Neutrophil (primary cell): ENCODE measurements around the gene PLA2G6.

Experiments used
- H3K27ac ChIP-seq: fragments of 200-600 bp; sonication (generic); 2 replicates; pipeline ENCODE4 v1.5.1; 2016; ENCODE audit warnings: mild to moderate bottlenecking, moderate library complexity
- H3K27me3 ChIP-seq: fragments of 200-600 bp; sonication (generic); 2 replicates; pipeline ENCODE4 v1.6.0; 2016; ENCODE audit warnings: mild to moderate bottlenecking
- H3K36me3 ChIP-seq: fragments of 200-600 bp; sonication (generic); 2 replicates; pipeline ENCODE4 v1.5.1; 2017
- H3K4me1 ChIP-seq, 2 experiments: fragments of 200-600 bp in 1 of 2; sonication (generic) in 1 of 2; 1 replicate in 1 of 2; 2 replicates in 1 of 2; pipeline versions ENCODE4 v1.5.1 to v1.6.1; 2013 to 2016; ENCODE audit warnings: low read depth in 1 of 2, low read length in 1 of 2, mild to moderate bottlenecking in 1 of 2, moderate library complexity in 1 of 2; ENCODE audit not compliant: control insufficient read depth in 1 of 2, insufficient read depth in 1 of 2
- H3K4me3 ChIP-seq, 2 experiments: fragments of 200-600 bp in 1 of 2; sonication (generic) in 1 of 2; 1 replicate in 1 of 2; 2 replicates in 1 of 2; pipeline ENCODE4 v1.5.1; 2013 to 2016; ENCODE audit warnings: low read depth in 1 of 2, low read length in 1 of 2, mild to moderate bottlenecking in 1 of 2, moderate library complexity in 1 of 2
- H3K9me3 ChIP-seq: fragments of 200-600 bp; sonication (generic); 2 replicates; pipeline ENCODE4 v1.5.1; 2016
- CTCF ChIP-seq: fragments of 200-600 bp; sonication (generic); IDR thresholded peaks from 2 replicates; pipeline ENCODE4 v1.5.1; 2016; ENCODE audit warnings: antibody characterized with exemption

The PLA2G6 gene

GRCh38 chr22:38077096-38077495, 104.5 kb downstream of the PLA2G6 start:
- Histone ChIP-seq H3K27me3 (peaks cover 28% of the 10 kb centered on the region), H3K27ac (no peak overlapping the region), H3K36me3 (peaks cover 49% of the 10 kb centered on the region), H3K4me3 (no peak overlapping the region), H3K4me1 (peaks cover 8% of the 10 kb centered on the region in 2 experiments), H3K9me3 (no peaks in the 10 kb centered on the region)
- no peak for TF ChIP-seq CTCF

GRCh38 chr22:38075961-38076360, 105.7 kb downstream of the PLA2G6 start:
- H3K36me3 ChIP-seq: peaks cover 61% of the 10 kb centered on the region
- no peak overlapping the region for H3K4me3 ChIP-seq
- H3K27me3 ChIP-seq: peaks cover 17% of the 10 kb centered on the region
- TF ChIP-seq CTCF: no peak
- H3K27ac ChIP-seq: no peak overlapping the region
- peaks cover 1 to 2% of the 10 kb centered on the region in 2 experiments for H3K4me1 ChIP-seq
- H3K9me3 ChIP-seq: no peaks in the 10 kb centered on the region

- H3K9me3 ChIP-seq: no peaks in the 10 kb centered on the region
- H3K36me3 ChIP-seq: peaks cover 68% of the 10 kb centered on the region
- H3K4me3 ChIP-seq: no peak overlapping the region
- H3K27ac ChIP-seq: no peak overlapping the region
- H3K27me3 ChIP-seq: peaks cover 10% of the 10 kb centered on the region
- H3K4me1 ChIP-seq: no peaks in the 10 kb centered on the region
- TF ChIP-seq CTCF: no peak
These were observed 106.4 kb downstream of the PLA2G6 start for GRCh38 chr22:38075105-38075825.

- Histone ChIP-seq H3K36me3 (peaks cover 72% of the 10 kb centered on the region), H3K27me3 (peaks cover 2% of the 10 kb centered on the region), H3K9me3 (no peaks in the 10 kb centered on the region), H3K4me1 (no peaks in the 10 kb centered on the region), H3K27ac (no peak overlapping the region), H3K4me3 (no peak overlapping the region)
- TF ChIP-seq CTCF: no peak
These were observed 107.2 kb downstream of the PLA2G6 start for GRCh38 chr22:38074181-38075104.

- H3K36me3 ChIP-seq: peaks cover 81% of the 10 kb centered on the region
- no peak for TF ChIP-seq CTCF
- no peaks in the 10 kb centered on the region for H3K27me3 ChIP-seq
- no peak overlapping the region for H3K4me3 ChIP-seq
- no peaks in the 10 kb centered on the region for H3K9me3 ChIP-seq
- no peaks in the 10 kb centered on the region for H3K4me1 ChIP-seq
- no peak overlapping the region for H3K27ac ChIP-seq
These were observed 108.2 kb downstream of the PLA2G6 start for GRCh38 chr22:38073150-38074130.
